MV-4-11 (cell line): Measurements from ENCODE around the gene THOC1.

Source experiments
- DNase-seq: peaks from one replicate; lab custom pipeline; 2025; lab: John Stamatoyannopoulos, UW

Gene THOC1

GRCh38 chr18:215448-216010, 52.3 kb downstream of the THOC1 start:
- DNase-seq: no peak

- DNase-seq: no peak
Observed at GRCh38 chr18:213966-214365, 53.9 kb downstream of the THOC1 start.

GRCh38 chr18:213505-213904, 54.3 kb downstream of the THOC1 start:
- no peak for DNase-seq

- DNase-seq: no peak
Observed at GRCh38 chr18:212780-213179, 55.1 kb downstream of the THOC1 start.

- DNase-seq: no peak
Observed at GRCh38 chr18:211582-211981, 56.3 kb downstream of the THOC1 start.

- DNase-seq: no peak
Observed at GRCh38 chr18:210733-211132, 57.1 kb downstream of the THOC1 start.

GRCh38 chr18:210075-210474, 57.8 kb downstream of the THOC1 start:
- no peak for DNase-seq

GRCh38 chr18:199768-200167, 68.1 kb downstream of the THOC1 start:
- no peak for DNase-seq

- no peak for DNase-seq
Observed at GRCh38 chr18:199214-199613, 68.6 kb downstream of the THOC1 start.

GRCh38 chr18:195651-196050, 72.2 kb downstream of the THOC1 start:
- no peak for DNase-seq

- DNase-seq: no peak
Observed at GRCh38 chr18:192801-193200, 75.0 kb downstream of the THOC1 start.

GRCh38 chr18:191725-192124, 76.1 kb downstream of the THOC1 start:
- no peak for DNase-seq

GRCh38 chr18:189254-189653, 78.6 kb downstream of the THOC1 start:
- no peak for DNase-seq

GRCh38 chr18:183769-184168, 84.1 kb downstream of the THOC1 start:
- no peak for DNase-seq

GRCh38 chr18:181711-182110, 86.1 kb downstream of the THOC1 start:
- no peak for DNase-seq

GRCh38 chr18:179499-179898, 88.3 kb downstream of the THOC1 start:
- DNase-seq: no peak

- no peak for DNase-seq
Observed at GRCh38 chr18:172361-172760, 95.5 kb downstream of the THOC1 start.
